ENCODE measurements around the gene RNF148.
"Not testable (repeated sequence)": the region's sequence is repeated elsewhere in the genome, so short reads cannot be mapped to it uniquely, and the experiment has no call there.

The RNF148 gene

GRCh38 chr7:122689346-122690109, 13.2 kb downstream of the RNF148 start:
- no peak for DNase-seq (ENCODE audit: low read depth)

GRCh38 chr7:122688400-122688998, 14.2 kb downstream of the RNF148 start:
- no peak for DNase-seq (ENCODE audit: low read depth)

GRCh38 chr7:122686360-122686878, 16.3 kb downstream of the RNF148 start:
- no peak for DNase-seq (ENCODE audit: low read depth)

DNA sequence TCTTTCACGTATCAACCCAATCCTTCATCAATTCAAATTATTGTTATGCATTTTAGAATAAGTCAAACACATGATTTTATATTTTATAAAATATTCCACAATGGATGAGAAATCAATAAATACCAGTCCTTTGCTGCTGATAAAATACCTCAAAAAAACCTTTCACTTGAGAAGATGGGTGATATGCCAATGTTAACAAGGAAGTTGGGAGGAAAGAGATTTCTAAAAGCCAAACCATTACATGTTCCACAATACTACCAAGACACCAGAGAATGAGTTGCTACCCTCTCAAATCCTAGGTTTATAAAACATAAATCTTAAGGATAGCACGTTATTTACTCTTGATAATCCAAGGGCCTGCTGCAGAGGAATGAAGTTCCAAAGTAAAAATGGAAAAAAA, 18.2 kb downstream of the RNF148 start:
- DNase-seq (ENCODE audit: low read depth): no peak

- DNase-seq (ENCODE audit: low read depth): no peak
Observed at GRCh38 chr7:122682815-122683550, 19.7 kb downstream of the RNF148 start.

DNA sequence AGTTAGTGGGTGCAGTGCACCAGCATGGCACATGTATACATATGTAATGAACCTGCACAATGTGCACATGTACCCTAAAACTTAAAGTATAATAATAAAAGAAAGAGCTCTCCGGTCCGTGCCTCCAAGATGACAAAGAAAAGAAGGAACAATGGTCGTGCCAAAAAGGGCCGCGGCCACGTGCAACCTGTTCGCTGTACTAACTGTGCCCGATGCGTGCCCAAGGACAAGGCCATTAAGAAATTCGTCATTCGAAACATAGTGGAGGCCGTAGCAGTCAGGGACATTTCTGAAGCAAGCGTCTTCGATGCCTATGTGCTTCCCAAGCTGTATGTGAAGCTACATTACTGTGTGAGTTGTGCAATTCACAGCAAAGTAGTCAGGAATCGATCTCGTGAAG, 21.5 kb downstream of the RNF148 start:
- not testable (repeated sequence) for DNase-seq (ENCODE audit: low read depth)

- DNase-seq (ENCODE audit: low read depth): no peak
Observed at GRCh38 chr7:122679813-122680212, 22.9 kb downstream of the RNF148 start.

DNA sequence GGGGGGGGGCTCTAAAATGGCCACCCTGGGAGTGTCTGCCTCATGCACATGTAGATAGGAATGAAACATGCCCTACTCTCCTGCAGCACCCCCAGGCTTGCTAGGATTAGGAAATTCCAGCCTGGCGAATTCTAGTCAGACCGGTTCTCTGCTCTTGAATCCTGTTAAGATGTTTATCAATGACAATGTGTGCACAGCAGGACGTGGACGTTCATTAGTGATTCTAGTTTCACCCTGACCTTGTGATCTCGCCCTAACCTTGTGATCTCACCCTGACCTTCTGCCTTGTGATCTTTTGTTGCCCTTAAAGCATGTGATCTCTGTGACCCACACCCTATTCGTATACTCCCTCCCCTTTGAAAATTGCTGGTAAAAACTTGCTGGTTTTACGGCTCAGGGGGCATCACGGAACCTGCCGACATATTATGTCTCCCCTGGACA, 23.4 kb downstream of the RNF148 start:
- not testable (repeated sequence) for DNase-seq (ENCODE audit: low read depth)

GRCh38 chr7:122677149-122677548, 25.6 kb downstream of the RNF148 start:
- DNase-seq (ENCODE audit: low read depth): no peak

GRCh38 chr7:122676466-122676865, 26.3 kb downstream of the RNF148 start:
- no peak for DNase-seq (ENCODE audit: low read depth)

DNA sequence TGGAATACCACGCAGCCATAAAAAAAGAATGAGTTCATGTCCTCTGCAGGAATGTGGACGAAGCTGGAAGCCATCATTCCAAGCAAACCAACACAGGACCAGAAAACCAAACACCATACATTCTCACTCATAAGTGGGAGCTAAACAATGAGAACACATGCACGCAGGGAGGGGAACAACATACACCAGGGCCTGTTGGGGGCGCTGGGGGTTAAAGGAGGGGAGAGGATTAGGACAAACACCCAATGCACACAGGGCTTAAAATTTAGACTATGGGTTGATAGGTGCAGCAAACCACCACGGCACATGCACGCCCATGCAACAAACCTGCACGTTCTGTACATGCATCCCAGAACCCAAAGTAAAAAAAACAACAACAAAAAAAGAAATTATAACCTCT, 27.1 kb downstream of the RNF148 start:
- DNase-seq (ENCODE audit: low read depth): no peak

DNA sequence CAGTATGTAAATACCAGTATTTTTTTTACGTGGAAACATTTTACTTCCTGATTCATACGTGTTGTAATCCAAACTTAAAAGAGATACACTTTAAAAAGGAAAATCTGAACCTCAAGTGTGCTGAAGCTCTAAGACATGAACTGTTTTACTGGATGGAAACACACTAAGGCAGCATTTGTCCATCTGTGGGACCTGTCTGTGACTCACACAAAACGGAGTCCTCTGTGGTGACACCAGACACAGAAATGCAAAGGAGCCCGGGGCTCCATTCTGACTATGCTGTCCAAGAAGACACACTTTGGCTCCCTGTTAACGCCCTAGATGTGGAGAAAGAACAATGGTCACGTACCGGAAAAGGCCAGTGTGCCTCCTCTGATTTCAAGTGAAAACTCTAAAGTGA, 27.7 kb downstream of the RNF148 start:
- DNase-seq (ENCODE audit: low read depth): no peak

GRCh38 chr7:122674502-122674901, 28.2 kb downstream of the RNF148 start:
- DNase-seq (ENCODE audit: low read depth): no peak

- DNase-seq (ENCODE audit: low read depth): no peak
Observed at GRCh38 chr7:122673951-122674350, 28.8 kb downstream of the RNF148 start.

GRCh38 chr7:122672536-122672935, 30.2 kb downstream of the RNF148 start:
- DNase-seq (ENCODE audit: low read depth): no peak

DNA sequence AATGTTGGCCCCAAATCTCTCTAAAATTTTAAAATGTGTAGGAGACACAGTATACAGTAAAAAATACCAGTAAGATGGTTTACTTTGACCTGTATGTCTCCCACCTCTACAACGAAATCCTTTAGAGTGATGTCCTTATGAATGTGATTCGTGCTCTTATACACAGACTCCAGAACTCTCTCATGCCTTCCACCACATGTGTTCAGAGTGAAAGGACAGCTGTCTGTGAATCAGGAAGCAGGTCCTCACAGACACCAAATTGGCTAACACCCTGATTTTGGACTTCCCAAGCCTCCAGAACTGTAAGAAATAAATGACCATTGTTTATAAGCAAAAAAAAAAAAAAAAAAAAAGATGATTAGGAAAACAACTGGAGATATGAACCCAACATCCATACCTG, 39.0 kb downstream of the RNF148 start:
- no peak for DNase-seq (ENCODE audit: low read depth)

DNA sequence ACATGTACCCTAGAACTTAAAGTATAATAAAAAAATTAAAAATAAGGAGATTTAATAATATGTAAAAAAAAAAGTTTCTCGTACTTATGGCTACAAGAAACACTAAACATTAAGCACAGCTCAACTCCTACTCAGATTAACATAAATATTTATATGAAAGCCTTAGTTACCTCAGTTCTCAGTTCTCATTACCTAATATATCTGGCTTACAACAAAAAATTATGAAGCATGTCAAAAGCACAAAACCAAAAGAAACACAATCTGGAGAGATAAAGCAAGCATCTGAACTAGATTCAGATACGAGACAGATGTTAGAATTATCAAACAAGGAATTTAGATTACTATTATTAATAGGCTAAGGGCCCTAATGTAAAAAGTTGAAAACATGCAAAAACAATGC, 43.9 kb downstream of the RNF148 start:
- DNase-seq (ENCODE audit: low read depth): no peak

GRCh38 chr7:122653685-122654084, 49.0 kb downstream of the RNF148 start:
- no peak for DNase-seq (ENCODE audit: low read depth)

- DNase-seq (ENCODE audit: low read depth): no peak
Observed at GRCh38 chr7:122652876-122653275, 49.8 kb downstream of the RNF148 start.
